SU-DHL-6 (cell line): ENCODE measurements around the gene GNAO1.

Experiments
- H2AFZ ChIP-seq: fragments of 200-600 bp; sonication (generic); 2 replicates; pipeline ENCODE4 v1.6.1; 2014; ENCODE audit warnings: low read depth, mild to moderate bottlenecking, moderate library complexity, mixed read lengths, antibody characterized with exemption, low read length; ENCODE audit not compliant: severe bottlenecking
- H3F3A ChIP-seq: fragments of 200-600 bp; shearing (Covaris generic); 2 replicates; pipeline ENCODE4 v1.6.0; 2016; ENCODE audit warnings: antibody characterized with exemption, mild to moderate bottlenecking; ENCODE audit not compliant: insufficient read depth
- H3K27ac ChIP-seq: fragments of 200-600 bp; sonication (generic); 2 replicates; pipeline ENCODE4 v1.5.1; 2016; ENCODE audit warnings: low read depth, mild to moderate bottlenecking, low read length, moderate library complexity, mixed read lengths
- H3K27me3 ChIP-seq: fragments of 200-600 bp; sonication (generic), shearing (Covaris generic); 2 replicates; pipeline ENCODE4 v1.6.0; 2014; ENCODE audit warnings: mild to moderate bottlenecking, low read length
- H3K36me3 ChIP-seq: fragments of 200-600 bp; sonication (generic); 2 replicates; pipeline ENCODE4 v1.6.1; 2014; ENCODE audit warnings: mild to moderate bottlenecking, low read length, mixed read lengths
- H3K4me2 ChIP-seq: fragments of 300-600, 200-600 bp; shearing (Covaris generic), sonication (generic); 2 replicates; pipeline ENCODE4 v1.6.0; 2014; ENCODE audit warnings: low read length, low read depth, mild to moderate bottlenecking; ENCODE audit not compliant: poor library complexity, severe bottlenecking
- H3K4me3 ChIP-seq: fragments of 200-600 bp; sonication (generic); 2 replicates; pipeline ENCODE4 v1.5.1; 2014; ENCODE audit warnings: antibody characterized with exemption, low read length, mild to moderate bottlenecking, mixed read lengths; ENCODE audit not compliant: insufficient read depth, poor library complexity, severe bottlenecking
- H3K79me2 ChIP-seq: fragments of 200-600 bp; sonication (generic); 2 replicates; pipeline ENCODE4 v1.6.1; 2014; ENCODE audit warnings: mild to moderate bottlenecking, low read length, moderate library complexity; ENCODE audit not compliant: insufficient read depth
- H3K9ac ChIP-seq: fragments of 200-600 bp; sonication (generic); 2 replicates; pipeline ENCODE4 v1.7.0; 2014; ENCODE audit warnings: mild to moderate bottlenecking, low read length
- H3K9me2 ChIP-seq: fragments of 200-600 bp; sonication (generic); replicated peaks from 2 replicates; pipeline ENCODE4 v1.6.1; 2014; ENCODE audit warnings: low read length; ENCODE audit not compliant: insufficient read depth
- H3K9me3 ChIP-seq: fragments of 200-600 bp; sonication (generic); 2 replicates; pipeline ENCODE4 v1.6.1; 2014; ENCODE audit warnings: low read length, mixed read lengths; ENCODE audit not compliant: insufficient read depth
- H4K20me1 ChIP-seq: fragments of 200-600 bp; sonication (generic); 2 replicates; pipeline ENCODE4 v1.6.1; 2014; ENCODE audit warnings: low read depth, mild to moderate bottlenecking, antibody characterized with exemption, low read length, moderate library complexity, mixed read lengths
- CTCF ChIP-seq: fragments of 200-600 bp; sonication (generic); IDR thresholded peaks from one replicate; pipeline ENCODE4 v1.5.1; 2017; ENCODE audit warnings: antibody characterized with exemption, mild to moderate bottlenecking, low read length, moderate library complexity; ENCODE audit not compliant: insufficient read depth, poor library complexity, severe bottlenecking
- EZH2phosphoT487 ChIP-seq: fragments of 200-600 bp; sonication (generic), shearing (Covaris generic); conservative IDR thresholded peaks from 2 replicates; pipeline ENCODE4 v1.6.1; 2018; ENCODE audit warnings: mild to moderate bottlenecking, antibody characterized with exemption, low read length, moderate library complexity, mixed read lengths

The GNAO1 gene

GRCh38 chr16:56197192-56197992 is 6.1 kb downstream of the GNAO1 start:
- no peaks in the 10 kb centered on the region for H3K36me3 ChIP-seq
- H3K27ac ChIP-seq, result no peak overlapping the region
- H3K4me3 ChIP-seq, result no peak overlapping the region
- no peak overlapping the region for H2AFZ ChIP-seq
- no peaks in the 10 kb centered on the region for H3K79me2 ChIP-seq
- TF ChIP-seq CTCF, result no peak
- TF ChIP-seq EZH2phosphoT487, result no peak
- H3K4me2 ChIP-seq, result no peak overlapping the region
- no peaks in the 10 kb centered on the region for H3K27me3 ChIP-seq
- H3K9ac ChIP-seq, result no peak overlapping the region
- no peaks in the 10 kb centered on the region for H3K9me2 ChIP-seq
- no peaks in the 10 kb centered on the region for H3F3A ChIP-seq
- no peaks in the 10 kb centered on the region for H3K9me3 ChIP-seq
- no peaks in the 10 kb centered on the region for H4K20me1 ChIP-seq

- Histone ChIP-seq H3K4me3 (no peak overlapping the region), H2AFZ (no peak overlapping the region), H3K9me2 (no peaks in the 10 kb centered on the region), H3K36me3 (no peaks in the 10 kb centered on the region), H3K79me2 (no peaks in the 10 kb centered on the region), H3F3A (no peaks in the 10 kb centered on the region), H3K27me3 (no peaks in the 10 kb centered on the region), H4K20me1 (no peaks in the 10 kb centered on the region), H3K27ac (no peak overlapping the region), H3K9ac (no peak overlapping the region), H3K9me3 (no peaks in the 10 kb centered on the region), H3K4me2 (no peak overlapping the region)
- TF ChIP-seq CTCF, result no peak
- TF ChIP-seq EZH2phosphoT487, result no peak
These were observed 6.9 kb downstream of the GNAO1 start for GRCh38 chr16:56198006-56198754.

DNA sequence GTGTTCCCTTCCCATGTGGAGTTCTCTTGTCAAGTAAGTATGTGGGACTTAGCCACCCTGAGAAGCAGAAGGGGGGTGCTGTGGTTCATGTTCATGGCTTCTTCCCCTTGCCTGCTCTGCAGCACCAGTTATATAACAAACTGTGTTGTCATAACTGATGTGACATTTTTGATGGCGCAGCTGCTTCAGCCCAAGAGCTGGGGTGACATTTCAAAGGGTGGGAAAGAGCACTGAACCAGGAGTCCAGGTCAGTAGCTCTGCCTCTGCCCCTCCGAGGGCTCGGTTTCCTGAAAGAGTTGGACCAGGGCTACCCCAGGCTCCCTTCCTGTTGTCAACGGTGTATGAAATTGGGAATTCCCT is 7.4 kb downstream of the GNAO1 start:
- Histone ChIP-seq H3K79me2 (no peaks in the 10 kb centered on the region), H3K9ac (no peak overlapping the region), H3K9me3 (no peaks in the 10 kb centered on the region), H3K9me2 (no peaks in the 10 kb centered on the region), H3K4me3 (no peak overlapping the region), H3K27ac (no peak overlapping the region), H3K27me3 (no peaks in the 10 kb centered on the region), H4K20me1 (no peaks in the 10 kb centered on the region), H3K36me3 (no peaks in the 10 kb centered on the region), H3K4me2 (no peak overlapping the region), H2AFZ (no peak overlapping the region), H3F3A (no peaks in the 10 kb centered on the region)
- TF ChIP-seq EZH2phosphoT487 (no peak), CTCF (no peak)
